C1 segment of cervical spinal cord (tissue), 14 donors: ENCODE results near the gene FGD5.
"Not testable (repeated sequence)": the region's sequence is repeated elsewhere in the genome, so short reads cannot be mapped to it uniquely, and the experiment has no call there.

Experiments
- DNase-seq, 14 donors: peaks; one replicate each; lab custom pipeline; 2025; lab: John Stamatoyannopoulos, UW

FGD5 gene

GRCh38 chr3:14876921-14877333 is 58.2 kb downstream of the FGD5 start:
- no peak for DNase-seq

- DNase-seq = no peak
Observed at GRCh38 chr3:14877469-14877868, 58.7 kb downstream of the FGD5 start.

GRCh38 chr3:14879211-14879874 is 60.6 kb downstream of the FGD5 start:
- DNase-seq = no peak

- no peak for DNase-seq
Observed at GRCh38 chr3:14880447-14881106, 61.8 kb downstream of the FGD5 start.

- DNase-seq = no peak
Observed at GRCh38 chr3:14883226-14883625, 64.5 kb downstream of the FGD5 start.

- no peak for DNase-seq
Observed at GRCh38 chr3:14884665-14885064, 65.9 kb downstream of the FGD5 start.

GRCh38 chr3:14885307-14885706 is 66.5 kb downstream of the FGD5 start:
- no peak for DNase-seq

- no peak for DNase-seq
Observed at GRCh38 chr3:14886101-14886500, 67.3 kb downstream of the FGD5 start.

GRCh38 chr3:14889205-14889604 is 70.4 kb downstream of the FGD5 start:
- no peak for DNase-seq

GRCh38 chr3:14889943-14890342 is 71.2 kb downstream of the FGD5 start:
- DNase-seq = no peak

- DNase-seq = no peak
Observed at GRCh38 chr3:14890476-14890875, 71.7 kb downstream of the FGD5 start.

- DNase-seq = no peak
Observed at GRCh38 chr3:14891135-14892132, 72.7 kb downstream of the FGD5 start.

GRCh38 chr3:14892226-14892625 is 73.5 kb downstream of the FGD5 start:
- no peak for DNase-seq

GRCh38 chr3:14894085-14894484 is 75.3 kb downstream of the FGD5 start:
- DNase-seq = no peak

- no peak for DNase-seq
Observed at GRCh38 chr3:14897266-14897665, 78.5 kb downstream of the FGD5 start.

- DNase-seq = no peak
Observed at GRCh38 chr3:14898929-14899328, 80.2 kb downstream of the FGD5 start.

GRCh38 chr3:14899993-14900618 is 81.3 kb downstream of the FGD5 start:
- no peak for DNase-seq

- no peak for DNase-seq
Observed at GRCh38 chr3:14900881-14901873, 82.4 kb downstream of the FGD5 start.

GRCh38 chr3:14902719-14903118 is 84.0 kb downstream of the FGD5 start:
- DNase-seq = no peak

- DNase-seq = not testable (repeated sequence)
Observed at GRCh38 chr3:14903501-14903900, 84.7 kb downstream of the FGD5 start.
